NCI-H460 (cell line): ENCODE data around the gene HAUS3. TPM values are rescaled to one million over a fixed set of nuclear protein-coding genes. Genes with fewer than 3 reads are reported as not detected.

ENCODE experiments used
- DNase-seq: peaks from one replicate; pipeline ENCODE4 v3.0.0-alpha.2; 2016; ENCODE audit warnings: low read depth; ENCODE audit errors: extremely low read depth
- total RNA-seq: library from RNA; depleted of rRNA; stranded (reverse); fragments of >200 nt; shearing (Covaris generic); gene quantifications from 2 replicates; pipeline ENCODE4 v1.2.3, GENCODE V29; 2014

HAUS3 gene
- total RNA-seq, 1 experiment from 2014 or later, result 11.9 TPM

DNA sequence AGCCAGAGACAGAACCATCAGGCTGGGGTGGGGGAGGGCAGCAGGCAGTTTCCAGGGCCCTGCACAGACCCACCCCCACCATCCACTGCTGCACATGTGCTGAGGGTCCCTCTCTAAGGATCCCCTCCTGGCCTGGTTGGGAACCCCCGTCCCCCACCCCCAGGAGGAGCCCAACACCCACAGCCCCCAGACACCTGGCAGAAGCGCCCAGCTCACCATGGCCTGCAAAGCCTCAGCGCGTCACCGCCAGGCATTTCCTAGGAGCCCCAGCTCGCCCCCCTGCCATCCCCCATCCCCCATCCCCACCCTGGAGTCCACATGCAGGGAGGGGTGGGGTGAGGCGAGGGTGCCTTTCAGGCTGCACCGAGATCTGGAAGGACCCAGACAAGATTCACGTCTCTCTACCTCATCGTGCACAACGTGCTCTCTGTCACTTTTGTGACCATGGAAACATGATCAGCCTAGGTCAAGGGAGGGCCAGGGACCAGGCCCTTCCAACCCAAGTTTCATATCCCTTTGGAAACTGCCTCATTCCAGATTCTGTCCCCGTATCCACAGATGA, 10.7 kb upstream of the HAUS3 start:
- DNase-seq, result no peak

DNA sequence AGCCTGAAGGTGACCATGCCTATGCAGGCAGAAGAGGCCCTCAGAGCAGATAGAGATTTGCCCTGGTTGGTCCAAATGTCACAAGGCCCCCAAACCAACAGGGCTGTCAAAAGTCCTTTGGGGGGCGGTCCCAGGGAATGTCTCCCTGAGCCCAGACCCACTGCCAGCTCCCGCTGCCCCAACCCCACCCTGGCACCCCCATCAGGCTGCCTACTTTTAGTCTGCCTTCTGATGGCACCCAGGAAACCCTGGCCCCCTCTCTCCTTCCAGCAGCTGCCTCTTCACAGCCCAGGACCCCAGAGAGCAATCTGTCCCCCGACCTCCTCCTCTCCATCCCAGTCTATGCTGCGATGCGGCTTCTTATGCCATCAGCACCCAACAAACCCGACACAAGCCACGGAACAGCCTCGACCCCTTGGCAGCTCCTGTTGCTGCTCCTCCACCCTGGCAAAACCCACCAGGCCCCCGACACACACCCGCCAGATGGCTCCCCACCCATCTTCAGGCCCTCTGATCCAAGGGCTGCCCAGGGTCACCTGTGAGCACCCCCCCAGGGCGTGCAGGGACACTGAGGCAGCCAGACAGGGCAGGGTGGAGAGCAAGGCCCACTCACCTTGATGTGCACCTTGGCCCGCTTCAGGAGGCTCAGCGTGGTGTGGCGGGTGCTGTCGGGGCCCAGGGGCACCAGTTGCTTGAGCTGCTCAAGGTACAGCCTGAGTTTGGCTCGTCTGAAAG, 10.0 kb upstream of the HAUS3 start:
- no peak for DNase-seq

DNA sequence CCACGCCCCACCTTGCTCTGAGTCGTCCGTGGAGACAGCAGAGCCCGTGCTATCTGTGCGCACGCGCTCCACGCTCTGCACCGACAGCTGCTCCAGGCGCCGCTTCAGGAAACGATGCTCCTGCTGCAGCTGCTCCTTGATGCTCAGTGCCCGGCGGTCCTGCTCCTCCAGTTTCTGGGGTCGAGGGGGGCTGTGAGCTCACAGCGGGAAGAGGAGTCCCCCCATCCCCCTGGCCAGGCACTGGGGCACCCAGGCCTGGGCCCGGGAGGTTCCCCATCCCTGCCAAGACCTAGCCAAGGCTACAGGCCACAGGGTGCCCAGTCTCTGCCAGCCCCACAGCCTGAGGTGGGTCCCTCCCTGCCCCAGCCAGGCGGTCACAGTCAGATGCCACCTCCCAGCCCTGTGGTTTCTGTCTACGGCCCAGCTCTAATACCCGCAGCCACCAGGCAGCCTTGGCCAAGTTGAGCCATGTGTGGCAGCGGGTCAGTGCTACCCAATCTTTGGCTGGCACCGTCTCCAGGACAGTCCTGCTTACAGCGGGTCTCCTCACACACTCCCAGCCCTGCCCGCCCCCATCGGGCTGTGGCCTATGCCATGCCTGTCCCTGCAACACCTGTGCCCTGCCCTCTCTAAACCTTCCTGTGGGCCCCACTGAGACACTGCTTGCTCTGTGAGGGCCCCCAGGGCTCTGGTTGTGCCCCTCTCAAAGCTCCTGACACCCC, 9.3 kb upstream of the HAUS3 start:
- no peak for DNase-seq

- no peak for DNase-seq
Measured at GRCh38 chr4:2250357-2251072, 8.6 kb upstream of the HAUS3 start.

DNA sequence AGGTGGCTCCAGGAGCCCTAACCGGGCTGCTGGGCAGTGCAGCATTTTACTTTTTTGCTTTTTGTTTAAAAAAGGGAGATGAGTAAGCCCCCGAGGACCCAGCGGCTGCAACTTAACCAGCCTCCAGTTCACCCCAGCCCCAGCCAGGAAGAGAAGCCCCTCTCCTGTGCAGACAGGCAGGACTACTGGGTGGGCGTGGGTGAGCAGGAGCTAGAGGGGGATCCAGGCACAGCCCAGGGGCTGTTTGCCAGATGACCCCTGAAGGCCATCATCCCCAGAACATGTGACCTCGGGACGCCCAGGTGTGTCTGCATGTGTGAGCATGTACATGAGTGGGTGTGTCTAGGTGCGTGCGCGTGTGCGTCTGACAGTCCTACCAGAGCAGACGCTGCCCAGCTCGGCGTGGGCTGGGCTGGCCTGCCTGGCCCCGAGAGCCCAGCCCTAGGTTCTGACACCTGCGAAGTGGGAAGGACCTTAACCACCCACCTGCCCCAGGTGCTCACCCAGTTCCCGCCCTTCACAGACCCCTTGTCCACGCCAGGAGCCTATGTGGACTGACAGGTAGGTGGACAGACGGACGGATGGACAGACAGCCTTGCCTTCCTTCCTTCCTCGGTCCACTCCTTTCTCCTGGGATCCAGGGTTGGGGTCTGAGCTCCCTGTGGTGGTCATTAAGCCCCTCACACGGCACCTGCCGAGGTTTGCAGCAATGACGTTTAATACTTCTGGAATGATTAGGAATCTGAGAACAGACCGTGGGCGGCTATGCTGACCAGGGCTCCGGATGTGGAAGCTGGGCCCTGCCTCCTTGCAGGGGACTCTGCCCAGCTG, 7.8 kb upstream of the HAUS3 start:
- no peak for DNase-seq

DNA sequence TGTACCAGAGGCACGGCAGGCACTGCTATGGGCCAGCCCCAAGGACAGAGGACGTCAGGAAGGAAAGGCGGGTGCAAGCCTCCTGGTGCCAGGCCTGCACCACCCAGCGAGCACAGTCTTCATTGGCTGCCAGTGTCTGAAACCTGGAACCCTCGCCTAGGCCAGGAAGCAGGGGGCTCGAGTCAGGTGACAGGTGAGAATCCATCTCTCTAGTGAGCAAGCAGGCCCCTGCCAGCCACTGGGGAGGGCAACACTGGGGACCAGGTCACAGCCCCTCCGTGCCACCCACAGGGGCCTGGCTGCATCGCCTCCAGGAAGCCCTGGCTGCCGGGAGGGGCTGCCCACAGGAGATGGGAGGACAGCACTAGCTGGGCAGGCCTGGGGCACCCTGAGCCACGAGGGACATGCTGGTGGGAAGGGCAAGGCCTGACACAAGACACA, 6.9 kb upstream of the HAUS3 start:
- no peak for DNase-seq

DNA sequence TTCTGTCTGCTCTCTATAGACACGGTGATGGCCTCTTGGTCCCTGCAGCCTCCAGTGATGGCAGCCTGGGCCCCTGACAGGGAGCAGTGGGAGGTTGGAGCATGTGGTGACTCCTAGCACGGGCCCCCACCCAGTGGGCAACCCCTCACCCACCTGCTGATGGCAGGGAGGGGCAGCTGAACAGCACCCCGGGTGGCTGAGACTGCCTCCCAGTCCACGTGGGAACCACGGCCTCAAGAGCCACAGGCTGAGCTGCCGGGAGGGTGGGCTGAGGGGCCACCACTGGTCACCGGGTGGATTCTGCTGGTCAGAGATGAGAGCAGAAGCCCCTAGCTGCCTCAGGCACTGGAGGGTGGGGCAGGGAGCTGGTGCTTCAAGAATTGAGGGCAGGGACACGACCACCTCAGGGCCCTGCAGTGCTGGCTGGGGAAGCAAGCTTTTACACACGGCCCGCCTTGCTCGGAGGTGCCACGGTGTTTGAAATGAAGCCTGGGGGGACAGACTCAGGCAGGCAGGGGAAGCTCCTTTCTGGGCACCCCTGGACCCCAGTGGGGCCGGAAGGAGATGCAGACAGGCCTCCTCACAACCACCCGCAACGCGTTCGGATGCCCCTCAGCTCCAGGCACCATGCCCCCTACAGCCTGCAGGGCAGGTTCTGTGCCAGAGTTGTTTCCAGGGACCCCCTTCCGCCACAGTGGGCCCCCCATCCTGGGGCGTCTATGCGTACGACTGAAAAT, 6.3 kb upstream of the HAUS3 start:
- no peak for DNase-seq

- no peak for DNase-seq
Measured at GRCh38 chr4:2247128-2248043, 5.5 kb upstream of the HAUS3 start.

DNA sequence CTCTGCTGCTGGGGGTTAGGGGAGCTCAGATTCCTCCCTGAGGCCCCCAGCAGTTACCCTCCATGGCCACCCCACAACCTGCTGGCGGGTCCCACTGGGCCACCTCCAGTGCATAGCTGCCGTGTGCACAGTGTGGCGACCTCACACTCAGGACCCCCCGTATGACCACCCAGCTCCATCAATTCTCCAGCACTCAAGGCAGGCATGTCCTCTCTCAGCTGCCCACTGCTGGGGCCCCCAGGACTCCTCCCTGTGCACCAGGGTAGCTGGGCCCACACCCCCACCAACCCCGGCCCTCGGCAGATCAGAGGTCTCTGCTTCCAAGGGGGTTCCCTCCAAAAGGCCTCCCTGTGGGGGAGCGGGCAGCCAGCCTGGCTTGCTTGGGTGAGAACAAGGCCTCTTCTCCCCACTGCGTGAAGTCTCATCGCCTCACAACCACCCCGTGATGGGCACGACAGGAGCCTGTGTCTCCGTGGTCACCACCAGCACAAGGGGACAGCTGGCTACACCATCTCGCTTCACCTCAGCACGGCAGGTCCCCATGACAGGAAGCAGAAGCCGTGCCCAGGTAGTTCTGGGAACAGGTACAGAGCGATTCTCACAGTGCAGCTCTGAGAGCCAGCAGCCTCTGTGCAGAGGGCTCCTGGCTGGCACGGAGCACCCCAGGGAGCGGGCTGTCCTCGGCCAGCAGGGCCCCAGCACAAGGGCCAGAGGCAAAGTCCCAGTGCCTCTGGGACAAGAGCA, 4.6 kb upstream of the HAUS3 start:
- no peak for DNase-seq

GRCh38 chr4:2245787-2246275, 3.9 kb upstream of the HAUS3 start:
- DNase-seq, result no peak

DNA sequence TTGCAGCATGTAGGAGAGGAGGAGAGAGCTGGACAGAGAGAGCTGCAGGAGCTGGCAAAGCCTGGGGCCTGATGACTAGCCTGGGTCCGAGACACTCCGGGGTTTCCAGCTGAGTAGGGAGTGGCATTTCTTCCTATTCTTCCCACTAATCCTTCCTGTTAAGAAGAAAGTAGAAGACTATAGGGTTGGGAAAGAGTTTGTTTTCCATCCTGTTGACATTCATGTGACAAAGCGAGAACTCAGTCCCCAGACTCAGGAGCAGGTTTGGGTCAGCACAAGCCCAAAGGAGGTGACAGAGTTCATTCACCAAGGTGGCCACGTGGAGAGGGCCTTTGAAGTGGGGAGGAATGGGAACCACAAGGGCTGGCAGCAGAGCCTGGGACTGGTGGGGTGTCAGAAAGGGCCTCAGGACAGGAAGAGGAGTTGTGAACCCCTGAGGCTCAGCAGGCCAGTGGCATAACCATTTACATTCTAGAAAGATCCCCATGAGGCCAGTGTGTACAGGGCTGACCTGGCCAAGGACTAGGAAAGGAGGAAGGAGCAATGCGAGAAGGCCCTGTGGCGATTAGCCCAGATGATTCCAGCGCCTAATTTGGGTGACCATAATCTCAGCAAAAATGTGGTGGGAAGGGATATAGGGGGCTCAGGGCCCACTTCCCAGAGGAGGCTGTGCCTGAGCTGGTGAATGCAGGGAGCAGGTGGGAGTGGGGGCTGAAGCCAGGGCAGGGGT, 3.3 kb upstream of the HAUS3 start:
- DNase-seq, result no peak

- DNase-seq, result no peak
Measured at GRCh38 chr4:2243681-2244380, 1.9 kb upstream of the HAUS3 start.

DNA sequence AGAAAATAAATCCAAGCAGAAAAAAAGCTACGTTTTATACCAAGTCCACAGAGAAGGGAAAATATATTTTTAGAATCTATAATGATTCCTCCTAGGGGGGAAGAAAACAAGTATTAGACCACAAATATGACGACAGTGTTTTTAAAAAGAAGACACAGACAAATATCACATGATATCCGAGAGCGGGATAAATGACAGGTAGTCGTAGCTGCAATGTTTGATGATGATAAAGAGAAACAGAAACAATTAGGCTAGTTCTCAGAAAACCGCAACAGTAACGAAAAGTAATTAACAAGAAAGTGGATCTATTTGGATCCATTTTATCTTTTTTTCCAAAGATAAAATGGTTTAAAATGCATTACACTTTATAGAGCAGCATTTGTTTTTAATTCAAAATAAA, 918 bp downstream of the HAUS3 start:
- DNase-seq, result no peak

DNA sequence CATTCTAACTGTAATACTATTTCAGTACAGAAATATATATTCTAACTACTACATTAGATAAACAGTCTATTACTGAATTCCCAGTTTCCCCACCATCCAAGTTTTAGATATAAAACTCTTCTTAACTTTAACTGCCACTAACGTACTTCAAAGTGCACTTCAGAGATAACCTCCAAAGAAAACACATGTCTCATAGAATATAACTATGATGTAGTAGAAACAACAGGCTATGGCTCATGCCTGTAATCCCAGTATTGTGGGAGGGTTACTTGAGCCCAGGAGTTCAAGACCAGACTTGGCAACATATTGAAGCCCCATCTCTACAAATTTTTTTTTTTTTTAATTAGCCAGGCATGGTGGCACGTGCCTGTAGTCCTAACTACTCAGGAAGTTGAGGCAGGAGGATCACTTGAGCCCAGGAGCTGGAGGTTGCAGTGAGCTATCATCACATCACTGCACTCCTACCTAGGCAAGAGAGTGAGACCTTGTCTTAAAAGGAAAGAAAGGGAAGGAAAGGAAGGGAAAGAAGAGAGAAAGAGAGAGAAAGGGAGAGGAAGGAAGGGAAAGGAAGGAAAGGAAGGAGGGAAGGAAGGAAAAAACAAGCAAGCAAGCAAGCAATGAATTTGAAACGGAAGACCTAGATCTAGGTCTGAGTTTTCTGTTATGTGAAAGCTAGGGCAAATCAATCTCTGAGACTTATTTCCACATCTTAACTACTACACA, 4.8 kb downstream of the HAUS3 start:
- no peak for DNase-seq

- DNase-seq, result no peak
Measured at GRCh38 chr4:2231082-2231481, 10.8 kb downstream of the HAUS3 start.

DNA sequence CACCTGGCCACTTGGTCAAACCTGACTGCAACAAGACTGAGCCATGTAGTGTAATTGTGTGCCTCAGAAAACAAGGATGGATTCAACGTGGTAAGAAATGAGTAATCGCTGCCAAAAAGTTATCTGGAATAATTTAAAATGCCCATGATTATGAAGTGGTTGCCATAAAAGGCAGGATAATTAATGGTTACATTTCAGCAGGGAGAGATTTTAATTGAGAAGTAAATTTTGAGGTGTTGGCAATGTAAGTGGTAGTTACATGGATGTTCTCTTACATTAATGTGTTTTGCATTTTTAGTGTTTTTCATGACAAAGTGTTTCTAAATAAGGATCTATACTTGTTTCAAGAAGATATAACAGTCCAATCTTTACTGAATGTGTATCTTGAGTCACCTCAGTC, 15.7 kb downstream of the HAUS3 start:
- DNase-seq, result no peak
